ENCODE data around the gene KRTAP10-6. TPM values are rescaled to one million over a fixed set of nuclear protein-coding genes. Genes with fewer than 3 reads are reported as not detected.

KRTAP10-6 gene
- total and polyA plus RNA-seq, 2 donors (not counting 1 experiment from before 2014, with no cell fraction given), result not detected

GRCh38 chr21:44572959-44573583 lies 19.2 kb downstream of the KRTAP10-6 start:
- H3K9ac ChIP-seq (ENCODE audit: low read length), result no peak overlapping the region
- WGBS (ENCODE audit: insufficient coverage), result 87% methylated on average over 14 of the region's 15 CpGs
- H3K27me3 Mint-ChIP-seq, result peaks cover 33% of the 10 kb centered on the region

More at GRCh38 chr21:44572959-44573583, 19.2 kb downstream of the KRTAP10-6 start:
- no peaks in the 10 kb centered on the region for H3K36me3 ChIP-seq (replicated peaks in 1 of 2; ENCODE audit: control extremely low read depth in 1 of 2, control insufficient read depth in 1 of 2, extremely low read depth in 1 of 2, insufficient read depth in 2 of 2, low read length in 1 of 2)
- Mint-ChIP-seq H3K27ac (no peak overlapping the region), H3K4me3 (no peak overlapping the region), H3K9me3 (ENCODE audit: insufficient read depth) (peaks cover 5% of the 10 kb centered on the region), H3K4me1 (no peaks in the 10 kb centered on the region)
- ATAC-seq (ENCODE audit: low read depth) (no peak), DNase-seq (no peak)
- no peak overlapping the region for H3K4me2 ChIP-seq (replicated peaks; ENCODE audit: low read depth, low read length, poor library complexity, severe bottlenecking)
- H3K27ac ChIP-seq (ENCODE audit: low read length in 2 of 2), result no peak overlapping the region
- no peak for TF ChIP-seq EZH2 (IDR thresholded peaks at IDR 0.05; ENCODE audit: borderline replicate concordance, insufficient read depth, low read depth, low read length, poor library complexity, severe bottlenecking)
- TF ChIP-seq, protein P1, sequence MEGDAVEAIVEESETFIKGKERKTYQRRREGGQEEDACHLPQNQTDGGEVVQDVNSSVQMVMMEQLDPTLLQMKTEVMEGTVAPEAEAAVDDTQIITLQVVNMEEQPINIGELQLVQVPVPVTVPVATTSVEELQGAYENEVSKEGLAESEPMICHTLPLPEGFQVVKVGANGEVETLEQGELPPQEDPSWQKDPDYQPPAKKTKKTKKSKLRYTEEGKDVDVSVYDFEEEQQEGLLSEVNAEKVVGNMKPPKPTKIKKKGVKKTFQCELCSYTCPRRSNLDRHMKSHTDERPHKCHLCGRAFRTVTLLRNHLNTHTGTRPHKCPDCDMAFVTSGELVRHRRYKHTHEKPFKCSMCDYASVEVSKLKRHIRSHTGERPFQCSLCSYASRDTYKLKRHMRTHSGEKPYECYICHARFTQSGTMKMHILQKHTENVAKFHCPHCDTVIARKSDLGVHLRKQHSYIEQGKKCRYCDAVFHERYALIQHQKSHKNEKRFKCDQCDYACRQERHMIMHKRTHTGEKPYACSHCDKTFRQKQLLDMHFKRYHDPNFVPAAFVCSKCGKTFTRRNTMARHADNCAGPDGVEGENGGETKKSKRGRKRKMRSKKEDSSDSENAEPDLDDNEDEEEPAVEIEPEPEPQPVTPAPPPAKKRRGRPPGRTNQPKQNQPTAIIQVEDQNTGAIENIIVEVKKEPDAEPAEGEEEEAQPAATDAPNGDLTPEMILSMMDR (IDR thresholded peaks at IDR 0.05), result no peak
- CTCF ChIA-PET, result no interaction called here
- H3K4me3 ChIP-seq (ENCODE audit: control extremely low read depth in 1 of 5, extremely low read depth in 1 of 5, insufficient read depth in 1 of 5, low read depth in 2 of 5, low read length in 4 of 5), result no peak overlapping the region
- POLR2A ChIA-PET, result no interaction called here
- no peaks in the 10 kb centered on the region for H4K20me1 ChIP-seq (ENCODE audit: control insufficient read depth, insufficient read depth, low read length, poor library complexity, severe bottlenecking)
- H3K9me3 ChIP-seq (ENCODE audit: control extremely low read depth in 1 of 3, control insufficient read depth in 2 of 3, insufficient read depth in 1 of 3, low read length in 2 of 3), result peaks cover 0 to 29% (median 11%) of the 10 kb centered on the region in 3 donors
- H2AFZ ChIP-seq (ENCODE audit: insufficient read depth, low read depth, low read length, poor library complexity, severe bottlenecking), result no peak overlapping the region
- intact Hi-C loops (cut with micrococcal nuclease), result no loop called here
- H3K4me1 ChIP-seq (ENCODE audit: control insufficient read depth in 2 of 2, insufficient read depth in 2 of 2, low read length in 2 of 2), result no peaks in the 10 kb centered on the region
- H3K79me2 ChIP-seq (ENCODE audit: control insufficient read depth, insufficient read depth, low read length), result no peaks in the 10 kb centered on the region
- peaks cover 0 to 4% (median 0%) of the 10 kb centered on the region in 4 experiments for H3K27me3 ChIP-seq (replicated peaks in 1 of 4; ENCODE audit: control extremely low read depth in 1 of 4, control insufficient read depth in 3 of 4, insufficient read depth in 4 of 4, low read length in 3 of 4)

All from B cell (primary cell).